Measurements from ENCODE around the gene NTM. TPM values are rescaled to one million over a fixed set of nuclear protein-coding genes. Genes with fewer than 3 reads are reported as not detected.

The NTM gene
- total RNA-seq, 2 donors from 2014 or later = 0.26 to 3.6 TPM

DNA sequence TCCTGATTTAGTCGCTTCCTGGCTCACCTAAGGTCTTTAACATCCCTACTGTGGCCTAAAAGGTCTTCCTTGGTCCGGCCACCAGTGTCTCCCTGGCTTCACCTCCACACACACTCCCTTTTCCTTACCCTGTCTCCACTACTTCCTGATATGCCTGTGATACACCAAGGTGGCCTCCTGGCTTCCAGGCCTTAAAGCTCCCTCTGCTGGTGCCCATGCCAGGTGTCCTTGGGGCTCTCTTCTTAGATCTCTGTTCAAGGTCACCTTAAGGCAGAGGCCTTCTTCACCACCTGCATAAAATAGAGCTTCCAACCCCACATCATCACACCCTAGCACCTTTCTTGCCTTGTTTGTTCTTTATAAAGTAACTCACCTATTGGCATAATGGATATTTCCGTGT, 787.7 kb downstream of the NTM start:
- ATAC-seq = no peak
- peak in 2 of 4 donors; percentile 3 to 8 for DNase-seq
- no peak for TF ChIP-seq POLR2A (IDR thresholded peaks at IDR 0.05)
- TF ChIP-seq, protein P1, sequence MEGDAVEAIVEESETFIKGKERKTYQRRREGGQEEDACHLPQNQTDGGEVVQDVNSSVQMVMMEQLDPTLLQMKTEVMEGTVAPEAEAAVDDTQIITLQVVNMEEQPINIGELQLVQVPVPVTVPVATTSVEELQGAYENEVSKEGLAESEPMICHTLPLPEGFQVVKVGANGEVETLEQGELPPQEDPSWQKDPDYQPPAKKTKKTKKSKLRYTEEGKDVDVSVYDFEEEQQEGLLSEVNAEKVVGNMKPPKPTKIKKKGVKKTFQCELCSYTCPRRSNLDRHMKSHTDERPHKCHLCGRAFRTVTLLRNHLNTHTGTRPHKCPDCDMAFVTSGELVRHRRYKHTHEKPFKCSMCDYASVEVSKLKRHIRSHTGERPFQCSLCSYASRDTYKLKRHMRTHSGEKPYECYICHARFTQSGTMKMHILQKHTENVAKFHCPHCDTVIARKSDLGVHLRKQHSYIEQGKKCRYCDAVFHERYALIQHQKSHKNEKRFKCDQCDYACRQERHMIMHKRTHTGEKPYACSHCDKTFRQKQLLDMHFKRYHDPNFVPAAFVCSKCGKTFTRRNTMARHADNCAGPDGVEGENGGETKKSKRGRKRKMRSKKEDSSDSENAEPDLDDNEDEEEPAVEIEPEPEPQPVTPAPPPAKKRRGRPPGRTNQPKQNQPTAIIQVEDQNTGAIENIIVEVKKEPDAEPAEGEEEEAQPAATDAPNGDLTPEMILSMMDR (IDR thresholded peaks at IDR 0.05) = peak in 2 of 7 experiments; percentile 20 to 26
- H3K36me3 ChIP-seq (replicated peaks in 1 of 2; ENCODE audit: insufficient read depth in 1 of 2, low read depth in 2 of 2) = no peaks in the 10 kb centered on the region
- WGBS, 2 donors = 84 to 89% methylated on average over 3 of the region's 3 CpGs
- no peaks in the 10 kb centered on the region for H3K9me3 ChIP-seq
- H3K27me3 ChIP-seq = no peaks in the 10 kb centered on the region
- H3K4me3 ChIP-seq = no peak overlapping the region
- H3K27ac ChIP-seq = no peak overlapping the region
- no peaks in the 10 kb centered on the region for H3K4me1 ChIP-seq
- intact Hi-C loops (cut with DNase I) = no loop called here

DNA sequence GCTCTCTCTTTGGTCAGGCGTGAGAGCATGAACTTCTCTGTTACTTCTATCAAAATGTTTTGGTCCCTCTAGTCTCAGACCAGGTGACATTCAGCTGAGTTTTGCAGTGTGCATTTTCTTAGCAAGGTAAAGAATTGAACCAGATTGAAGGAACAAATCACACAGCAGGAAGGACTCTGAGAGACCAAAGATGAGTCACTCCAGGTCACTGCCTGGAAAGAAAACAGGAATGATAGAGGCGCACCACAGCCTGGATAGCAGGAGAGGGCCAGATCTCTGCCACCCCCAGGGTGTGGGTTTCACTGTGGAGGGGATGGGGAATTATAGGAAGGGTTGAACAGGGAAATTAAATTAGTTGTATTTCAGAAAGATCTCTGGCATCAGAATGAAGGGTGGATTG, 788.3 kb downstream of the NTM start:
- DNase-seq (no peak), ATAC-seq (no peak)
- Histone ChIP-seq H3K27ac (no peak overlapping the region), H3K4me1 (no peaks in the 10 kb centered on the region), H3K9me3 (no peaks in the 10 kb centered on the region), H3K27me3 (no peaks in the 10 kb centered on the region), H3K4me3 (no peak overlapping the region), H3K36me3 (replicated peaks in 1 of 2; ENCODE audit: insufficient read depth in 1 of 2, low read depth in 2 of 2) (no peaks in the 10 kb centered on the region)
- TF ChIP-seq, protein P1 (IDR thresholded peaks at IDR 0.05) = no peak
- TF ChIP-seq POLR2A (IDR thresholded peaks at IDR 0.05) = no peak
- intact Hi-C loops (cut with DNase I) = no loop called here
- WGBS, 2 donors = 92 to 93% methylated on average over 2 of the region's 2 CpGs

DNA sequence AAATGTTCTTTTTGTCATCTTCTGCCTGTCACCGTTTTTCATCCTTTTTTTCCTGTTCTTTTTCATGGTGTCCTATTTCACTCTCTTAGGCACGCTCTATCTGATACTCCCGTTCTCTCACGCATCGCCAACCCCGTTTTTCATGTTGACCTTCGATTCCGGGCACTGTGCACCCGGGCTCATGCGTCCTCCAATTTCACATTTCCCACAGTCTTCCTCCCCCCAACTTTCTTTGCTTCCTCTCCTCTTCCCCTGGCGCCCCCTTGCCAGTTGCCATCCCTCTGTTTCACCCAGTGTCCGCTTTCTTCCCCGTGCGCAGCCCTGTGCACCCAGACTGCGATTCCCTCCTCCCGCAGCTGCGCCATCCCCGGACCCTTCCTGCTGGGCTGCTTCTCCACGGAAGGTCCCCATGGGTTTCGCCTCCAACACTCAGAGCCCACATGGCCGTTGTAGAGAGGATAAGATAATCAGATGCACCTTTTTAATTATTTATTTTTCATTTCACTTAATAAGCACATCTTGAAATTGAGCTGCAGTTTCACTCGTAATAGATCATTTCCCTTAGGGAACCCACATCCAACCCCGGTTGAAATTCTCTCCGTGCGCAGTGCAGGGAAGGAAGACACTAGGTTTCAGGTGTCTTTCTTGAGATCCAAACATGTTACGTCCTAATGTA, 791.1 kb downstream of the NTM start:
- WGBS, 2 donors = 78 to 84% methylated on average over 26 of the region's 26 CpGs
- no peak for ATAC-seq

DNA sequence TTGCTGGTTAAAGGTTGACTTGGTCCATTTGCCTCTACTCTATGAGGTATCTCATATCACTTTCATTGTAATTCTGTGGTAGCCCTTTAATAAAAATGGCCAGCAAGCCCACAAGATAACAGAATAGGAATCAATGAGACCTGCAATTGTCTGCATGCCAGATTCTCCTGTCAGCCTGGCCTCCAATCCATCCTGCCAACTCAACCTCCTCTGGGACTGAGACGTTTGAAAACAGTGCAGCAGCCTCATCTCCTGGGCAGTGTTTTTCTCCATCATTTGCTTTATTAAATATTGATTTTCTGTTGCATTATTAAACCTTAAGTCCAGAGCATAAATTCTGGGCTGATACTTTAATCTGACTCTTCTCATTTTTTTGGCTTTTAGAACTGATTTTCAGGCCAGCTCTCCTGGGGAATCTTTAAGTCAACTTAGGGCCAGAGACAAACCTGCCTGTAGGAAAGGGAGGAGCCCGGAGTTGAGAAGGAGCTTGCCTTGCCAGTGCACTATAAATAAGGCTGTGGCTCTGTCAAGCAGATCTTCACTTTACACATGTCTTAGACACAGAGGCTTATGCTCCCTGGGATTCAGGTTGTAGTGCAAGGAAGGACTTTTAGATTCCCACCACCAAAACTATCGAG, 798.0 kb downstream of the NTM start:
- Histone ChIP-seq H3K36me3 (replicated peaks in 1 of 2; ENCODE audit: insufficient read depth in 1 of 2, low read depth in 2 of 2) (no peaks in the 10 kb centered on the region), H3K4me3 (no peak overlapping the region), H3K27ac (no peak overlapping the region), H3K27me3 (no peaks in the 10 kb centered on the region), H3K4me1 (no peaks in the 10 kb centered on the region), H3K9me3 (no peaks in the 10 kb centered on the region)
- no peak for ATAC-seq
- intact Hi-C loops (cut with DNase I) = no loop called here
- DNase-seq = no peak
- WGBS, 2 donors = 45 to 58% methylated on average over 3 of the region's 3 CpGs
- TF ChIP-seq POLR2A (IDR thresholded peaks at IDR 0.05) = no peak
- TF ChIP-seq, protein P1 (IDR thresholded peaks at IDR 0.05) = no peak

More for the DNA sequence above, 791.1 kb downstream of the NTM start:
- Histone ChIP-seq H3K36me3 (replicated peaks in 1 of 2; ENCODE audit: insufficient read depth in 1 of 2, low read depth in 2 of 2) (no peaks in the 10 kb centered on the region), H3K4me1 (no peaks in the 10 kb centered on the region), H3K27ac (no peak overlapping the region), H3K9me3 (no peaks in the 10 kb centered on the region), H3K4me3 (no peak overlapping the region), H3K27me3 (no peaks in the 10 kb centered on the region)
- no peak for TF ChIP-seq POLR2A (IDR thresholded peaks at IDR 0.05)
- TF ChIP-seq, protein P1 (IDR thresholded peaks at IDR 0.05) = no peak
- DNase-seq = no peak
- intact Hi-C loops (cut with DNase I) = no loop called here
